GM04503 (cell line): ENCODE results near the gene FRMD4A.
A peak's percentile ranks its signal among the peaks of the same experiment; 100 is the strongest.
"Not testable (repeated sequence)": the region's sequence is repeated elsewhere in the genome, so short reads cannot be mapped to it uniquely, and the experiment has no call there.

Source experiments
- DNase-seq: peaks from one replicate; pipeline ENCODE4 v3.0.0-alpha.2; 2012; ENCODE audit warnings: low read depth

FRMD4A gene

GRCh38 chr10:14146025-14146424, 184.7 kb downstream of the FRMD4A start:
- peak; percentile 45 for DNase-seq

- no peak for DNase-seq
Observed at GRCh38 chr10:14144451-14144850, 186.3 kb downstream of the FRMD4A start.

GRCh38 chr10:14142606-14143250, 188.0 kb downstream of the FRMD4A start:
- DNase-seq: no peak

- no peak for DNase-seq
Observed at GRCh38 chr10:14141283-14141682, 189.4 kb downstream of the FRMD4A start.

- DNase-seq: no peak
Observed at GRCh38 chr10:14137391-14137790, 193.3 kb downstream of the FRMD4A start.

- not testable (repeated sequence) for DNase-seq
Observed at GRCh38 chr10:14135196-14135595, 195.5 kb downstream of the FRMD4A start.

- no peak for DNase-seq
Observed at GRCh38 chr10:14134275-14134674, 196.4 kb downstream of the FRMD4A start.

- no peak for DNase-seq
Observed at GRCh38 chr10:14131261-14131960, 199.3 kb downstream of the FRMD4A start.

- no peak for DNase-seq
Observed at GRCh38 chr10:14129770-14130169, 201.0 kb downstream of the FRMD4A start.

GRCh38 chr10:14128519-14128918, 202.2 kb downstream of the FRMD4A start:
- DNase-seq: no peak

GRCh38 chr10:14126697-14127440, 203.9 kb downstream of the FRMD4A start:
- no peak for DNase-seq

GRCh38 chr10:14125564-14125963, 205.2 kb downstream of the FRMD4A start:
- no peak for DNase-seq

- DNase-seq: no peak
Observed at GRCh38 chr10:14124941-14125340, 205.8 kb downstream of the FRMD4A start.

- DNase-seq: no peak
Observed at GRCh38 chr10:14123139-14123538, 207.6 kb downstream of the FRMD4A start.

GRCh38 chr10:14120812-14121211, 209.9 kb downstream of the FRMD4A start:
- DNase-seq: no peak

- no peak for DNase-seq
Observed at GRCh38 chr10:14118953-14119352, 211.8 kb downstream of the FRMD4A start.

- no peak for DNase-seq
Observed at GRCh38 chr10:14116837-14117236, 213.9 kb downstream of the FRMD4A start.

GRCh38 chr10:14116021-14116420, 214.7 kb downstream of the FRMD4A start:
- no peak for DNase-seq

GRCh38 chr10:14114791-14115190, 215.9 kb downstream of the FRMD4A start:
- DNase-seq: no peak

GRCh38 chr10:14112056-14112455, 218.7 kb downstream of the FRMD4A start:
- DNase-seq: no peak

GRCh38 chr10:14111208-14111607, 219.5 kb downstream of the FRMD4A start:
- DNase-seq: no peak

GRCh38 chr10:14106828-14107227, 223.9 kb downstream of the FRMD4A start:
- no peak for DNase-seq

- DNase-seq: no peak
Observed at GRCh38 chr10:14102056-14102455, 228.7 kb downstream of the FRMD4A start.
